Measurements from ENCODE around the gene GALNT9.

Gene GALNT9

DNA sequence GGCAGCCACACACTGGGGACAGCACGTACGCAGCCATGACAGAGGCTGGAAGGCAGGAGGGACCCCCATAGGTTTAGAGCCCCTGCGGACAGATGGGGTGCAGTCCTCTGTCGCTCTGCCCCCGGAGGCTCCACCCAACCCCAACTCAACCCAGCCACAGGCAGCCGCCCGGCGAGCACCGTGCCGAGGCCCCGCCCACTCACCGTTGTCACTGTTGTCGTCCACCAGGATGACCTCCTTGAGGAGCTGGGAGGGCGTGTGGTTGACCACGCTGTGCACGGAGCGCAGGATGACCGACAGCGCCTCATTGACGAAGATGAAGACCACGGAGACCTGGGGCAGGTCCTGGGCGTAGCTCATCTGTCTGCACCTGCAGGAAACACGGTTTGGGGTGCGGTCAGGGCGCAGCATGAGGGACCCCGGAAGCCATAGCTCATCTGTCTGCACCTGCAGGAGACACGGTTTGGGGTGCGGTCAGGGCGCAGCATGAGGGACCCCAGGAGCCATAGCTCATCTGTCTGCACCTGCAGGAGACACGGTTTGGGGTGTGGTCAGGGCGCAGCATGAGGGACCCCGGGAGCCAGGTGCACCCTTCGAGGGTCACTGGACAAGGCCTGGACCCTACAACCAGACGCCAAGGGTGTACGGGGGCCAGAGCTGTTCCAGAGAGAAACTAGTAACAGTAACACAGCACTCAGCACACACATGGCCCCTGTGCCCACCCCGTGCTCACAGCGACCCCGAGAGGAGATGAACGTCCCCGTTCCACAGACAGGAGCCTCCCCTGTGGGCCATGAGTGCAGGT is 66.9 kb downstream of the GALNT9 start:
- H2AFZ ChIP-seq (ENCODE audit: low read depth, low read length), result no peak overlapping the region
- no peaks in the 10 kb centered on the region for H3K27me3 ChIP-seq (ENCODE audit: low read depth, low read length)
- H3K4me3 ChIP-seq (ENCODE audit: low read length), result no peak overlapping the region
- TF ChIP-seq EZH2phosphoT487 (IDR thresholded peaks at IDR 0.05; ENCODE audit: low read depth), result no peak
- TF ChIP-seq, protein P1, sequence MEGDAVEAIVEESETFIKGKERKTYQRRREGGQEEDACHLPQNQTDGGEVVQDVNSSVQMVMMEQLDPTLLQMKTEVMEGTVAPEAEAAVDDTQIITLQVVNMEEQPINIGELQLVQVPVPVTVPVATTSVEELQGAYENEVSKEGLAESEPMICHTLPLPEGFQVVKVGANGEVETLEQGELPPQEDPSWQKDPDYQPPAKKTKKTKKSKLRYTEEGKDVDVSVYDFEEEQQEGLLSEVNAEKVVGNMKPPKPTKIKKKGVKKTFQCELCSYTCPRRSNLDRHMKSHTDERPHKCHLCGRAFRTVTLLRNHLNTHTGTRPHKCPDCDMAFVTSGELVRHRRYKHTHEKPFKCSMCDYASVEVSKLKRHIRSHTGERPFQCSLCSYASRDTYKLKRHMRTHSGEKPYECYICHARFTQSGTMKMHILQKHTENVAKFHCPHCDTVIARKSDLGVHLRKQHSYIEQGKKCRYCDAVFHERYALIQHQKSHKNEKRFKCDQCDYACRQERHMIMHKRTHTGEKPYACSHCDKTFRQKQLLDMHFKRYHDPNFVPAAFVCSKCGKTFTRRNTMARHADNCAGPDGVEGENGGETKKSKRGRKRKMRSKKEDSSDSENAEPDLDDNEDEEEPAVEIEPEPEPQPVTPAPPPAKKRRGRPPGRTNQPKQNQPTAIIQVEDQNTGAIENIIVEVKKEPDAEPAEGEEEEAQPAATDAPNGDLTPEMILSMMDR (IDR thresholded peaks at IDR 0.05; ENCODE audit: low read depth, low read length), result no peak
- no peaks in the 10 kb centered on the region for H3K9me3 ChIP-seq (ENCODE audit: insufficient read depth, low read length)
- no peaks in the 10 kb centered on the region for H4K20me1 ChIP-seq (ENCODE audit: insufficient read depth, low read length)
- no peaks in the 10 kb centered on the region for H3K36me3 ChIP-seq (replicated peaks; ENCODE audit: low read depth, low read length)
- no peak overlapping the region for H3K9ac ChIP-seq (ENCODE audit: low read length)
- H3K4me1 ChIP-seq (ENCODE audit: low read length), result no peaks in the 10 kb centered on the region
- H3K27ac ChIP-seq (ENCODE audit: low read length), result no peak overlapping the region
- H3K79me2 ChIP-seq (ENCODE audit: low read length), result no peaks in the 10 kb centered on the region
- no peak overlapping the region for H3K4me2 ChIP-seq (ENCODE audit: low read length)

DNA sequence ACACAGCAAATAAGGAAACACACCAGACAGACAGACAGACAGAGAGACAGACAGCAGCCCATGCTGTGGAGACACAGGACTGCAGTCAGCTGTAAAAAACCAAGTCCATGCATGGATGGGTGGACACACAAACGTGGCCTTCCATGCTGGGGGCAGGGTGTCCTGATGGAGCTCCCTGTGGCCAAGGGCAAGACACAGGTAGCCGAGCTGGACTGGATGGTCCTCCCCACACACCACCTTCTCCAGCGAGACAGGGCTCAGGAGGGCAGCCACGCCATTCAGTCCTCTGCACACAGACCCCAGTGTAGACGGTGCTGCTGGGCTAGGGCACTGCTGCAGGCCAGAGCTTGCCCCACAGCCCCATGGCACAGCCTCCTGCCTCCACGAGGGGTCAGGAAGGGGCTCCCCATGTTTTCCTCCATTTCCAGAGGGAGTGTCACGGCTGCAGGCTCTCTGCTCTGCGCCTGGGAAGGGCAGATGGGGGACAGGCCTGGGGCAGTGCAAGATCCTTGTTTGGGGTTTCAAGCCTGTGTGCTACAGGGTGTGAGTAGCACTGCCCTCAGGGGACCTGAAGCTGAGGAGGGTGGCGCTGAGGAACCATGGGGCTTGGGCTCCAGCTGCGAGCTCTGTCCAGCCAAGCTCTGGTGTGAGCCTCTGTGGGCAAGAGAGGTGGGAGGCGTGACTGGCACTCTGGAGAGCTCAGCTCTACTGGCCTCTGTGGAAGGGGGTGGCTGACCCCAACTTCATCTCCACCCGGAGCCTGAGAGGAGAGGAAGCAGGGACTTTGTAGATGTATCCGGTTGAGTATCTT is 67.9 kb downstream of the GALNT9 start:
- H3K4me3 ChIP-seq (ENCODE audit: low read length), result no peak overlapping the region
- H3K27me3 ChIP-seq (ENCODE audit: low read depth, low read length), result no peaks in the 10 kb centered on the region
- H3K4me2 ChIP-seq (ENCODE audit: low read length), result no peak overlapping the region
- H3K79me2 ChIP-seq (ENCODE audit: low read length), result no peaks in the 10 kb centered on the region
- no peak overlapping the region for H3K9ac ChIP-seq (ENCODE audit: low read length)
- no peak overlapping the region for H2AFZ ChIP-seq (ENCODE audit: low read depth, low read length)
- no peaks in the 10 kb centered on the region for H4K20me1 ChIP-seq (ENCODE audit: insufficient read depth, low read length)
- no peaks in the 10 kb centered on the region for H3K4me1 ChIP-seq (ENCODE audit: low read length)
- no peak for TF ChIP-seq EZH2phosphoT487 (IDR thresholded peaks at IDR 0.05; ENCODE audit: low read depth)
- TF ChIP-seq, protein P1 (IDR thresholded peaks at IDR 0.05; ENCODE audit: low read depth, low read length), result no peak
- no peaks in the 10 kb centered on the region for H3K36me3 ChIP-seq (replicated peaks; ENCODE audit: low read depth, low read length)
- no peaks in the 10 kb centered on the region for H3K9me3 ChIP-seq (ENCODE audit: insufficient read depth, low read length)
- H3K27ac ChIP-seq (ENCODE audit: low read length), result no peak overlapping the region

DNA sequence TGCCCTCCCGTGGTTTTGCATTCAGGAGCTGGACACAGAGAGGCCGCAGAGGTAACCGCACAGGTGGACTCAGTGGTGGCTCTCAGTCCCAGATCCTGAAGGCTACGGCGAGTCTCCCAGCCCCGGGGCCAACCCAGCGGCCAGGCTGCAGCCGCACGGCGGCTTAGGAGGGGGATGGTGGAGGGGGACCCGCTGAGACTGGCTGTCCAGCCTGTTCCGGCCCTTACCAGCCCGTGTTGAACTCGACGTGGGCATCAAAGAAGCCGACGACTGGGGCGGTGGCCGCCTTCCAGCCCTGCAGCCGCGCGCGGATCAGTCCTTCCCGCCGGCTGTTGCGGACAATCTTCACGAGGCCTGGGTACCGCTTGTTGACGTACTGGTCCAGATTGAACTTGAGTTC is 68.7 kb downstream of the GALNT9 start:
- no peaks in the 10 kb centered on the region for H4K20me1 ChIP-seq (ENCODE audit: insufficient read depth, low read length)
- TF ChIP-seq, protein P1 (IDR thresholded peaks at IDR 0.05; ENCODE audit: low read depth, low read length), result no peak
- no peak for TF ChIP-seq EZH2phosphoT487 (IDR thresholded peaks at IDR 0.05; ENCODE audit: low read depth)
- no peak overlapping the region for H3K4me3 ChIP-seq (ENCODE audit: low read length)
- no peaks in the 10 kb centered on the region for H3K4me1 ChIP-seq (ENCODE audit: low read length)
- H2AFZ ChIP-seq (ENCODE audit: low read depth, low read length), result no peak overlapping the region
- no peak overlapping the region for H3K9ac ChIP-seq (ENCODE audit: low read length)
- no peaks in the 10 kb centered on the region for H3K36me3 ChIP-seq (replicated peaks; ENCODE audit: low read depth, low read length)
- no peak overlapping the region for H3K4me2 ChIP-seq (ENCODE audit: low read length)
- no peaks in the 10 kb centered on the region for H3K27me3 ChIP-seq (ENCODE audit: low read depth, low read length)
- H3K79me2 ChIP-seq (ENCODE audit: low read length), result no peaks in the 10 kb centered on the region
- no peak overlapping the region for H3K27ac ChIP-seq (ENCODE audit: low read length)
- no peaks in the 10 kb centered on the region for H3K9me3 ChIP-seq (ENCODE audit: insufficient read depth, low read length)

All from OCI-LY3 (cell line).